Measurements from ENCODE around the gene RNF144B. TPM values are rescaled to one million over a fixed set of nuclear protein-coding genes. Genes with fewer than 3 reads are reported as not detected.

RNF144B gene
- total RNA-seq, 1 experiment from 2014 or later: 12.1 TPM

- CTCF ChIA-PET: no interaction called here
- no TSS peak for BruUV-seq (replicated peaks)
- no peaks in the 10 kb centered on the region for H3K36me3 Mint-ChIP-seq (ENCODE audit: insufficient read depth, unreplicated experiment)
These were observed 82.4 kb downstream of the RNF144B start for GRCh38 chr6:18469536-18469935.

GRCh38 chr6:18471232-18471964, 84.2 kb downstream of the RNF144B start:
- DNase-seq: no peak
- no peaks in the 10 kb centered on the region for H3K36me3 Mint-ChIP-seq (ENCODE audit: insufficient read depth, unreplicated experiment)
- no peak overlapping the region for H3K27ac Mint-ChIP-seq (ENCODE audit: unreplicated experiment)
- H3K4me3 Mint-ChIP-seq (ENCODE audit: low read depth, unreplicated experiment): no peak overlapping the region
- intact Hi-C loops (cut with micrococcal nuclease; ENCODE audit: unreplicated experiment): no loop called here
- H3K27me3 Mint-ChIP-seq (ENCODE audit: unreplicated experiment): no peaks in the 10 kb centered on the region
- no peak for TF ChIP-seq CTCF (IDR thresholded peaks at IDR 0.05; ENCODE audit: unreplicated experiment)
- BruUV-seq (replicated peaks): no TSS peak
- no peaks in the 10 kb centered on the region for H3K9me3 Mint-ChIP-seq (ENCODE audit: low read depth, unreplicated experiment)
- CTCF ChIA-PET: no interaction called here
- no peaks in the 10 kb centered on the region for H3K4me1 Mint-ChIP-seq (ENCODE audit: low read depth, unreplicated experiment)

More at GRCh38 chr6:18469536-18469935, 82.4 kb downstream of the RNF144B start:
- DNase-seq: no peak
- no peak for TF ChIP-seq CTCF (IDR thresholded peaks at IDR 0.05; ENCODE audit: unreplicated experiment)
- Mint-ChIP-seq H3K4me3 (ENCODE audit: low read depth, unreplicated experiment) (no peak overlapping the region), H3K4me1 (ENCODE audit: low read depth, unreplicated experiment) (no peaks in the 10 kb centered on the region), H3K27ac (ENCODE audit: unreplicated experiment) (no peak overlapping the region), H3K9me3 (ENCODE audit: low read depth, unreplicated experiment) (no peaks in the 10 kb centered on the region), H3K27me3 (ENCODE audit: unreplicated experiment) (no peaks in the 10 kb centered on the region)
- intact Hi-C loops (cut with micrococcal nuclease; ENCODE audit: unreplicated experiment): no loop called here

- Mint-ChIP-seq H3K27me3 (ENCODE audit: unreplicated experiment) (no peaks in the 10 kb centered on the region), H3K9me3 (ENCODE audit: low read depth, unreplicated experiment) (no peaks in the 10 kb centered on the region), H3K36me3 (ENCODE audit: insufficient read depth, unreplicated experiment) (no peaks in the 10 kb centered on the region), H3K27ac (ENCODE audit: unreplicated experiment) (no peak overlapping the region), H3K4me1 (ENCODE audit: low read depth, unreplicated experiment) (no peaks in the 10 kb centered on the region), H3K4me3 (ENCODE audit: low read depth, unreplicated experiment) (no peak overlapping the region)
- intact Hi-C loops (cut with micrococcal nuclease; ENCODE audit: unreplicated experiment): no loop called here
- DNase-seq: no peak
- no TSS peak for BruUV-seq (replicated peaks)
- TF ChIP-seq CTCF (IDR thresholded peaks at IDR 0.05; ENCODE audit: unreplicated experiment): no peak
- CTCF ChIA-PET: no interaction called here
These were observed 85.8 kb downstream of the RNF144B start for GRCh38 chr6:18472941-18473340.

- H3K36me3 Mint-ChIP-seq (ENCODE audit: insufficient read depth, unreplicated experiment): no peaks in the 10 kb centered on the region
- H3K4me3 Mint-ChIP-seq (ENCODE audit: low read depth, unreplicated experiment): no peak overlapping the region
- H3K9me3 Mint-ChIP-seq (ENCODE audit: low read depth, unreplicated experiment): no peaks in the 10 kb centered on the region
- DNase-seq: no peak
- TF ChIP-seq CTCF (IDR thresholded peaks at IDR 0.05; ENCODE audit: unreplicated experiment): no peak
- no TSS peak for BruUV-seq (replicated peaks)
- intact Hi-C loops (cut with micrococcal nuclease; ENCODE audit: unreplicated experiment): no loop called here
- H3K27me3 Mint-ChIP-seq (ENCODE audit: unreplicated experiment): no peaks in the 10 kb centered on the region
- CTCF ChIA-PET: no interaction called here
- H3K27ac Mint-ChIP-seq (ENCODE audit: unreplicated experiment): no peak overlapping the region
- H3K4me1 Mint-ChIP-seq (ENCODE audit: low read depth, unreplicated experiment): no peaks in the 10 kb centered on the region
These were observed 86.6 kb downstream of the RNF144B start for GRCh38 chr6:18473755-18474154.

All from Calu3 (cell line).